G401 (cell line): ENCODE measurements around the gene RAB22A. TPM values are rescaled to one million over a fixed set of nuclear protein-coding genes. Genes with fewer than 3 reads are reported as not detected.

Source experiments
- DNase-seq: peaks from one replicate; pipeline ENCODE4 v3.0.0-alpha.2; 2015; ENCODE audit warnings: low spot score
- in situ Hi-C: cut with HindIII; loops from 2 replicates; pipeline ENCODE4 v1.10.0; 2016; ENCODE audit warnings: low sequenced_read_pairs, mixed read lengths
- total RNA-seq: library from RNA; depleted of rRNA; stranded (reverse); fragments of >200 nt; shearing (Covaris generic); gene quantifications from 2 replicates; pipeline ENCODE4 v1.2.3, GENCODE V29; 2014; rRNA removed

Gene RAB22A, protein sequence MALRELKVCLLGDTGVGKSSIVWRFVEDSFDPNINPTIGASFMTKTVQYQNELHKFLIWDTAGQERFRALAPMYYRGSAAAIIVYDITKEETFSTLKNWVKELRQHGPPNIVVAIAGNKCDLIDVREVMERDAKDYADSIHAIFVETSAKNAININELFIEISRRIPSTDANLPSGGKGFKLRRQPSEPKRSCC
- 7.4 and 9.9 TPM in 2 replicates for total RNA-seq

DNA sequence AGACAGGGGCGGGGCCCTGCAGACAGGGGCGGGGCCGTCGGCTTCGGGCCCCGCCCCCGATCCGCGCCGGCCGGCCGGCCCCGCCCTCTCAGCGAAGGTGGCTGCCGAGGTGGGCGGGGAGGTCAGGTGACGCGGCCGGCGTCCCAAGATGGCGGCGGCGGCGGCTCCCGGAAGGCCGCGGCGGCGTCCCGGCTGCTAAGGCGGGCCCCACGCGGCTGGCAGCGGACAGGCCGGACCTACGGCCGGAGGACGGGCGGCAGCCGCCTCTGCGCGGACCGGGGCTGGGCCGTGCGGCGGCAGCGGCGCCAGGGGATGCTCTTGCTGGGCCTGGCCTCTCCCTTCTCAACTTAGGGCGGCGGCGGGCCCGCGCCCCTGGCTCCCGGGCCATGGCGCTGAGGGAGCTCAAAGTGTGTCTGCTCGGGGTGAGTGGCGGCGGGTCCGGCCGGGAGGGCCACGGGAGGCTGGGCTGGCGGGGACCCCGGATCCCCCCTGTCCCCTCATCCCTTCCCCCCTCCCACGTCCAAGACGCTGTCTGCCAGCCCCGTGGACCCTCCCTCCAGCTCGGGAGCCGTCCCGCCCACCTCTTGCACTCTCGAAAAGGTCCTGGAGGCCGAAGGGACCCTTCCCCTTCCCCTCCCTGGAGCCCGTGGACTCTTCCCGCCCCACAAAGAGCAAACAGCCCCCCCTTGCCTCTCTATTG is at the start of gene RAB22A:
Gene RAB22A (plus strand): TSS at position 125 of the 700 bp plus-strand sequence. CDS start 262 bp downstream, at position 387.
- in situ Hi-C loops: no loop called here
- DNase-seq: peak; percentile 64

DNA sequence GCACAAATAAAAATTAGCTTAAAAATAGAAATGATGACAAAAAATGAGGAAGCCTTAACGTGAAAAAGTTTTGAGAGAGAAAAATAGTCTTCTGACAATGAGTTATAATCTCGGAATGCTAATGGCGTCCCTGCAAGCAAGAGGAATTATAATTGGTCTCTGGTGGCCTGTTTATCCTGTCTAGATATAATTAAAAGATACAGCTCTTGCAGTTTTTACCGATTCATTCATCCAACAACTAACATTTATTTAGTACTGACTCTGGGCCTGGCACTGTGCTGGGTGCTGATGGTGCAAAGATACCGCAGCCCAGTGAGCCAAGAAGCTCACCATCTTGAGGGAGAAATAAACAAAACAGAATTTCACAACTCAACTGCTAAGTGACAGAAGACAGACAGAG is 49.5 kb upstream of the RAB22A start:
- DNase-seq: no peak

DNA sequence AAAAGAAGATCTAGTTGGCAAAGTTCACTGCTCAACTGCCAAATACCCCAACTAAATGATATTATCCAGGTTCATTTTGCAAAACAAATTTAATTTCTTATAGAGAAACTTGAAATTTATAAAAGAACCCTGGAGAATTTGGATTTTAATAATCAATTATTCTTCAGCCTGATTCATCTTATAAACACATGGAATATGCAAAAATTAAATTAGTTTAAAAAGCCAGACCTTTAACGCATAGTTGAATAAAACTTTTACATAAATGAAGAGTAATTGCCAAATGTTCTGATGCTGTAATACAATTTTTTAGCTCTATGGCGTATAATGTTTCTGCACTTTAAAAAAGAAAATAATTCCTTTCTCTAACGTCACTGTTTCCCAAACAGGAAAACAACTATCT is 47.9 kb upstream of the RAB22A start:
- DNase-seq: no peak
- in situ Hi-C loops: no loop called here

More for the DNA sequence above, 49.5 kb upstream of the RAB22A start:
- in situ Hi-C loops: no loop called here

DNA sequence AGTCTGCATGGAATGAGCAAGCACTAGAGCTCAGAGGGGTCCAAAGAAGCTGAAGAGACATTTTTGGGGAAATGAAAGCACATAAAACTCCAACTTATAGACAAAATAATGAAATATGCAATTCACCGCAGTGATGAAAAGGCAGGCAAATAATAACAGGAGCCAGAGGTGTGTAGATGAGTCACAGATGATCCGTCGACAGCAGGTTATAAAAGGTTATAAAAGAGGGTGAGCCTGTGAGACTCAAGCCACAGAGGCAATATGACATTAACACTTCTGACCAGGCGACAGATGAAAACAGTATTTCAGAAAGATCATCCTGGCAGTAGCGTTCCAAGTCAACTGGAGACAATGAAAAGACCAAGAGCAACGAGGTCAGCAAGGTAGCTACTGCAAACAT is 45.2 kb upstream of the RAB22A start:
- no peak for DNase-seq
- in situ Hi-C loops: no loop called here

DNA sequence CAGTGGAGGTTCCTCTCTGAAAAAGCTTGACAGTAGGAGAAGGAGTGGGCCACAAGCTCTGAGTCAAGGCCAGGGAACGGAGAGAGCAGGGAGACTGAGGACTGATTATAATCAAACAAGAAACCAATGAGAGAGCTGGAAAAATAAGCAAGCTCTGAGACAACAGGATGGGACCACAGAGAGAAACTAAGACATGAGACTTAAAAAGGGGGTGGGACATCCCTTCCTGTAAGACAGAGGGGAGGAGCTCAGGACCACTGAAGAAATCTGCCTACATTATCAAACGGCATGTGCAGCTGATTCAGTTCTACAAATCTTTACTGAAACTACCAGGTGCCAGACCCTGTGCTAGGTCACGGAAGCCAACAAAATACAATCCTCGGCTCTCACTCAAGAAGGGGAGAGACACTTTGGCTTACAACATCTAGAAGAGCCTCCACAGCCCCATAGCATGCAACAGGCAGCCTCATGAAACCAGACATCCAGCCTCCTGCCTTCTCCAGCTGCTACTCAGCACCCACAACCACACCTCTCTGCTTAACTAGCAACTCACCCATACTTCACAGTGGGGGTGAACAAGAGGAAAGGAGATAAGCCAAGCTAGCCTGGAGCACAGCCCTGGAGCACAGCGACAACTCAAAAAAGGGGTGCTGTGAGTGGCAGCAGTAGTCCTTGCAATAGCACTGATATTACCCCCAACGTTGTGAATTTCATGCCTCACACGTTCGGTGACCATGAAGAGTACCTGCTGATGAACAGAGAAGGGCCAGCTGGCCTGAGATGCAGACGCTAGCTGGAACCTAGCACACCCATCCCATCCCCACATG is 41.9 kb upstream of the RAB22A start:
- in situ Hi-C loops: no loop called here
- no peak for DNase-seq

DNA sequence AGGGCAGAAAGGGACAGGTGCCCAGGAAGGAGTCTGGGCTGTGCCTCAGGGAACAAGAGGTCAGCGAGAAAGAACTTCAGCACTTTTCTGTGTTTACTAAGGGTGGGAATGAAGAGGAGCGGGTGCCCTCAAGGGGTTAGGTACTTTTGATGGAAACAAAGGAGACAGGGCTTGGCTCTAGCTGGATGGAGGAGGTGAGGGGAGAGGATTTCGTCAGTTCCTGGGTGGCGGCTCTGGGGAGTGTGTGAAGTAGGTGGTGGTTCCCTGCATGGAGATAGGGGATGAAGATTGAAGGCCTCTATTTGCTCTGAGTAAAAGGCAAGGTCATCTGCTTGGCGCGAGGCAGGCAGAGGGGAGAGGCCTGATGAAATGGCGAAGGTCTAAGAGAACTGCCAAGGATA is 41.1 kb upstream of the RAB22A start:
- DNase-seq: no peak
- in situ Hi-C loops: no loop called here

DNA sequence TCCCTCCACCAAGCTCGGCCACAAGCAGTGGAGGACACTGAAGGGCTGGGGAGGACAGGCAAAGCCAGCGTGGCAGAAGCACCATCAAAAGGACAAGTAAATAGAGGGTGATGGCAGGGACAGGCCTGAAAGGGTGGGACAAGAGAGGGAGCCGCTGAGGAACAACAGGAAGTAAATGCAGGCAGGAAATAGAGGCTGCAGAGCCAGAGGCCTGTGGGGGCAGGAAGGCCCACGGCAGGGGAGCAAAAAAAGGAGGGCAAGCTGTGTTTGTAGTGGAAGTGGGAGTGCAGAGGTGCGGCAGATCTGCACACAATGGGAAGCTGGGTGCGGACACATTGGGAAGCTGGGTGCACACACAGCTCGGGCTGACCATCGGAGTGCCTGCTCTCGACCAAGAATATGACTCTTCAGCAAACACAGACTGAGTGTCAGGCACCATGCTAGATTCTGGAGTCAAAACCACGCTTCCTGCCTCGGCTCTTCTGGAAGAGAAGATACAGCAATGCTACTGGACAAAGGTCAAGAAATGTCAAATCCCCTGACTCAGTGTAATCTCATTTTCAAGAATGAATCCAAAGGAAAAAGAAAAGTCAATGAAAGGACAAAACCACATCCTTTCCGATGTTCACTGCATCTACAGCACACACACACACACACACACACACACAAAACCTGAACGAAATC is 40.4 kb upstream of the RAB22A start:
- no peak for DNase-seq
- in situ Hi-C loops: no loop called here

DNA sequence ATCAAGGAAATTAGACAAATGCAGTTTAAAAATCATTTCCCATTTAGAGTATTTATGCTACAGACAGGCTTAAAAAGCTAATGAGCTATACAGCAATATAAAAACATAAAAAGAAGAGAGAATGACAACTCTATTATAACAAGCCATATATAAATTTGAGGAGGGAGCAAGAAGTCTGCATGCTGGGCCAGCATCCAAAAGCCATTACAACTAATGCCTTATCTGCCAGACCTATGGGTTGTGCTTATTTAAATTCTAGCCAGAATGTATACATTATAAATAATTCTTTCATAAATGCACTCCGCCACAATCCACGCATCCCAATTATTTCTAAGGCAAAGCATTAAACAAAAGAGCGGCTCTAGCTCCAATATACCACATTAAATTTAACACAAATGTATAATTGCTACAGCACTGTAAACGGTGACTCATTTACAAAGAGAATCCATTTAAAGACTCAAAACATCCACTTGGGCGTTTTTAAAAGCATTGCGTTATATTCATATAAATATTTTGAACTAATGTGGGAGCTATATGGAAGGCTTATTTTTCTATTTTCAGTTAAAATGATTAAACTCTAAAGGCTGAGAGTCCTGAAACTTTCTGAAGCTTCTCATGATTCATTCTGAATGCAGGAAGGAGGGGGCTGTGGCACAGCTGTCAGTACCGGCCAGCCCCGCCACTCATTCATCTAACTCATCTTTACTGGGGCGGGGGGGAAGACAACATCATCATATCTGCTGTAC is 37.7 kb upstream of the RAB22A start:
- in situ Hi-C loops: no loop called here
- DNase-seq: no peak

DNA sequence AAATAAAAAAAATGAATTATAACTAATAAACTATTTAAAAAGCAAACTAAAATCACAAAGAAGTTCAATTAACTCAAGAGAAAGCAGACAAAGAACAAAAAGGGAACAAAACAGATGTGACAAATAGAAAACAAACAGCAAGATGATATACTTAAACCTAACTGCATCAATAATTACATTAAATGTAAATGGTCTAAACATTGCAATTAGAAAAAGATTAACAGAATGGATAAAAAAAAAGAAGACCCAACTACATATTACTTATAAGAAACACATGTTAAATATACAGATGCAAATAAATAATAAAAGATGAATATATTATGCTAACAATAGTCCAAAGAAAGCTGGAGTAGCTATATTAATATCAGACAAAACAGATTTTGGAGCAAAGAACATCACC is 35.1 kb upstream of the RAB22A start:
- no peak for DNase-seq
- in situ Hi-C loops: no loop called here

DNA sequence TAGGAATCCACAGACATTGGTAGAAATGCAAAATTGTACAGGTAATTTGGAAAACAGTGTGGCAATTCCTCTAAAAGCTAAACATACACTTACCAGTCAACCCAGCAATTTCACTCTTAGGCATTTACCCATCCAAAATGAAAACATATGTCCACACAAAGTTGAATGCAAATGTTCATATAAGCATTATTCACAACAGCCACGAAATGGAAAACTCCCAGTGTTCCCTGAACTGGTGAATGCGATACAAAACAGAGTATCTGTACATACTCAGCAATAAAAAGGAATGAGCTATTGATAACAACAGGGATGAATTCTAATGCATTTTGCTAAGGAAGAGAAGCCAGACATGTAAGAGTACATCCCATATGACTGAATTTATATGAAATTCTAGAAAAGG is 32.4 kb upstream of the RAB22A start:
- in situ Hi-C loops: no loop called here
- no peak for DNase-seq

DNA sequence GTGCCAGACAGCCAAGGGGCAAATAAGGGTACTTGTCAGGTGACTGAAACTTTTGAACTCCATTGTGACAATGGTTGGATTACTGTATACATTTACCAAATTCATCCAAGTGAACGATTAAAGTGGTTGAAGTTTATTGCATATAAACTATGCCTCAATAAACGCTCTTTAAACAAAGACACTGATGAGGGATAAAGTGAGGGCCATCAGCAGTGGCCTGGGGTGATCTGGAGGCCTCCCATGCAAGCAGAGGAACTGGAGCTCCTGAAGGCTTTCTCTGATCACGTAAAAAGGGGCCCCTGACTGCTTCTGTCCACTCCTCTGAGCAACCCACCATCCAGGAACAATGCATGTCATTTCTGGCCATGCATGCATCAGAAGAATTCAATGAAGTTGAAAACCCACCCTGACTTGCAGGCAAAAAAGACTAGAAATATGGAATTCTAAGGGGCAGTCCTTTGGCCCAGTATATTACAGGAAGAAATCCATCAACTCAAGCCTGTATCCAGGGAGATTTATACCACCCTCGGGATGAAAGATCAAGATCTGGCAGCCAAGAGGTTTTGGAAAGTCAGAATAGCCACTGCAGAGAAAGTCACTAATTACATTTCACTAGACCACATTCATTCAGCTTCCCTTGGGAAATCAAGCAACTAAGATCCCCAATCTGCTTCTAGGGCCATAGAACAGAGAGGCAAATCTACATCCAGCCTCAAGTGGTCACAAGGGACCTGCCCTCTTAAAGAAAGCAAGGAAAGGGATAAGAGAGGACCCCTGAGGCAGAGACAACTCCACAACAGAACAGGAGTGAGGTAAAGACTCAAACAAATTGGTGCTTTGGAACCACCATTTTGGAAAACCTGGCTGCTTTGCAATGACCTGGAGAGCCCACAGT is 31.7 kb upstream of the RAB22A start:
- no peak for DNase-seq
- in situ Hi-C loops: no loop called here

DNA sequence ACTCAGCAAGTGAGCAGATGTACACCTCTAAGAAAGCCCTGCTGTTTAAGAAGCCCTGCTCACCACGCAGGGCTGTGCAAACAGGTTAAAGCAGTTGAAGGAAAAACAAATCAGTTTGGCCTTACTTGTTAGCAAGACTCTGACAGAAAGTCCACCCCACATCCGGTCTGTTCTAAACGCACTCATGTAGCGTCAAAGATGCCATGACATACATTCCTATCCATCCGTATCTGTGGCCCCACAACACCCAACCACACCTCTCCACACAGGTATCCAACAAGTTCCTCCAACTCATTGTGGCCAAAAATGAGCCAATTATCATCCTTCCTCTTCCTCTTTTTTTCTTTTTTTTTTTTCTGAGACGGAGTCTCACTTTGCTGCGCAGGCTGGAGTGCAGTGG is 22.8 kb upstream of the RAB22A start:
- DNase-seq: no peak
- in situ Hi-C loops: no loop called here

DNA sequence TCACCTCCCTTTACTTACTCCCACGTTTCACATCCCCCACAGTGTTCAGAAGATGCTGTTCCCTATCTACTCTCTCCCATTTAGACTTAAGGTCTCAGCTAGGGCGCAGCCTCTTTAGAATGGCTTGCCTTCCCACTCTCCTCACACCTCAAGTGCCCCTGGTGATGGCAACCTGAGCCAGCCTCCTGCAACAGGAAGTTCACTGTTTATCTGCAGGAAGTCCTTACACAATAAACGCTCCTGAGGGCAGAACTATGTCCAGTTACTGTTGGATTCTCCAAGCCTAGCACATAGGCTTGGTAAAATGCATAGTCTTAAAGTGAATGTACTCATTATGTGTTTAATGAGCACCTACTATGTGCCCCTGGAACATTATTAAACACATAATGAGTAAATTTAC is 21.9 kb upstream of the RAB22A start:
- in situ Hi-C loops: no loop called here

DNA sequence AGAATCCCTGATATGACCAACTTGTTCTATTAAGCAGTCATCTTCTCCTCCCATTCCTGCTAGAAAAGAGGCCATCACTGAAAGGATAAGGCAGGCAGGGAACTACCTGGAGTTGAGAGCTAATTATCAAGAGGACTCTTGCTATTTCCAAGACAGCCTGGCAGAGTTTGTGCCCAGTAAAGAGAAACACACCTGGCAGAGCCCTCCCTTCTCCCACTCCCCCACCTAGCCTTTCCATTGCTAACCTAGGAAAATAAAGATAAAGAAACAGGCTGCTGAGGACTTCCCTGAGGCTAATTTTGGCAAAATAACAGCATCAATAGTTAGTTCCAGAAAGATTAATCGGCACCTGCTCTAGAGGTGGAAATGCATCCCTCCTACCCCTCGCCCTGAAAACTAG is 20.4 kb upstream of the RAB22A start:
- in situ Hi-C loops: no loop called here
- DNase-seq: no peak

More for the DNA sequence above, 21.9 kb upstream of the RAB22A start:
- no peak for DNase-seq

DNA sequence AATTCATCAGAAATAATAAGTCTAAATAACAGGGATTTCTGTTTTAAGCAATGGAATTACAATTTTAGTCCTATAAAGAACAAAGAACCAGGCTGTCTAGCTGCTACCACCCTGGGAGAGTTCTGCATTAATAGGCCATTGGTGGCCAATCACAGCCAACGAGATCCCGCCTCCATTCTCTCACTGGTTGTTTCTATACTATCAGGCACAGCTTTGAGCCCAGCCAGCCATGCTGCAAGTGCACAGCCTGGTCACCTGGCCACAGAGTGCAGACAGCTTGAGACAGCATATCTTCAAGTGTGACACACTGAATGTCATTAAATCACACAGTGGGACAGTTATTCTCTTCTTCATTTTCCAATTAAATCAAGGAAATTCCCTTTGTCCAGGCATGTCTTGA is 16.1 kb upstream of the RAB22A start:
- in situ Hi-C loops: no loop called here
- DNase-seq: peak; percentile 27

DNA sequence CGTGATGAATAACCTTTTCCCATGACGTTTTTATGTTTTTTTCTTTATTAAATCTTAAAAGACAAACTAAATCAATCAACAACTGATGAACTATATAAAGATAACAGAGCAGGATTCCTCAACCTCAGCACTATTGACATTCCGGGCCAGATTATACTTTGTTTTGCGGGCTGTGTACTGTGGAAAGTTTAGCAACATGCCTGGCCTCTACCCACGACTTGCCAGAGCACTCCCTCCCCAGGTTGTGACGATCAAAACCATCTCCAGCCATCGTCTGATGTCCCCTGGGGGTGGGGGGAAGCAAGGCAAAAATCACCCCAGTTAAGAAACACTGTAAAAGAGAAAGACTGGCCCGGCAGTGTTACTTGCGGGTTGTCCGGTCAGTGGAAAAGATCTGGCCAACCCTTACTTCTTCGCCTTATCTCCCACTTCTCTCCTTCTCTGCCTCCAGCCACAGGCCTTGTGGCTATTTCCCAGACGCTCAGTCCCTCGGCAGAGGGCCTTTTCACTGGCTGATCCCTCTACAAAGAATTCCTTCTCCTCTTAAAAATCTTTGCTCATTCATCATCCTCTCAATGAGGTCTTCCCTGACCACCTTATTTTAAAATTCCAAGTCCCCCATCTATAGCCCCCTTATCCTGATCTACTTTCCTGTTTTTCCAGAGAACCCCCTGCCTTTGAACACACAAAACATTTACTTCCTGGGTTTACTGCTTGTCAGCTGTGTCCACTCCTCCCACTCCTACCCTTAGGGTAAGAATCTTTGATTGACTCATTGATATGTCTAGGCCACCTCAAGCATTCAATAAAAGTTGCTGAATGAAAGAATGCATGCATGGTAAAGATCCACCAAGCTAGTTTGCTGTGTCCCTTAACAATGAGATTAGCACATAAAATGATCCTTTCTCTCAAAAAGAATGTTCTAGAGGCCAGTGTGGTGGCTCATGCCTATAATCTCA is 14.7 kb upstream of the RAB22A start:
- no peak for DNase-seq
- in situ Hi-C loops: no loop called here
